Loucy (cell line): ENCODE results near the gene QSOX1.

Experiments
- EZH2phosphoT487 ChIP-seq: fragments of 200-600 bp; IDR thresholded peaks from 2 replicates; pipeline ENCODE4 v1.6.1; 2018; ENCODE audit warnings: antibody characterized with exemption, mild to moderate bottlenecking, moderate library complexity, borderline replicate concordance
- TF ChIP-seq, protein P1 (sequence below): fragments of 200-600 bp; sonication (generic); conservative IDR thresholded peaks from 2 replicates; pipeline ENCODE4 v1.5.1; 2014; ENCODE audit warnings: mild to moderate bottlenecking, antibody characterized with exemption, low read length

DNA sequence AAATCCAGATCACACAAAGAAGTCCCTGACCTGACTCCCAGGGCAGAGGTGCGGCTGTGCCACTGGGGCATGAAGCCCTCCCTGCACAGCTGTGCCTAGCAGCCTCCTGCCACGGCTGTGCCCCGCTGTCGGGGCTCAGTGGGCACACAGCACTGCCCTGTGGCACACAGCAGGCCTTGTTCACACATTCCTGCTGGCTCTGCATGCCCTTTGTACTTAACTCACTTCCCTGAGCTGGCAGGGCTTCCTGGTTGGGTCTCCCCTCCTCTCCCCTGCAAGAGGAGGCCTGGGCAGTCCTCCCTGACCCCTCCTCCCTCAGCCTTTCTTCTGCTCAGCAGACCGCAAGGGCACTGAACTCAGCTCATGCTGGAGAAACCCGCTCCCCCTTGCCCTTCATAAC is 90.2 kb downstream of the QSOX1 start:
- TF ChIP-seq, protein P1, sequence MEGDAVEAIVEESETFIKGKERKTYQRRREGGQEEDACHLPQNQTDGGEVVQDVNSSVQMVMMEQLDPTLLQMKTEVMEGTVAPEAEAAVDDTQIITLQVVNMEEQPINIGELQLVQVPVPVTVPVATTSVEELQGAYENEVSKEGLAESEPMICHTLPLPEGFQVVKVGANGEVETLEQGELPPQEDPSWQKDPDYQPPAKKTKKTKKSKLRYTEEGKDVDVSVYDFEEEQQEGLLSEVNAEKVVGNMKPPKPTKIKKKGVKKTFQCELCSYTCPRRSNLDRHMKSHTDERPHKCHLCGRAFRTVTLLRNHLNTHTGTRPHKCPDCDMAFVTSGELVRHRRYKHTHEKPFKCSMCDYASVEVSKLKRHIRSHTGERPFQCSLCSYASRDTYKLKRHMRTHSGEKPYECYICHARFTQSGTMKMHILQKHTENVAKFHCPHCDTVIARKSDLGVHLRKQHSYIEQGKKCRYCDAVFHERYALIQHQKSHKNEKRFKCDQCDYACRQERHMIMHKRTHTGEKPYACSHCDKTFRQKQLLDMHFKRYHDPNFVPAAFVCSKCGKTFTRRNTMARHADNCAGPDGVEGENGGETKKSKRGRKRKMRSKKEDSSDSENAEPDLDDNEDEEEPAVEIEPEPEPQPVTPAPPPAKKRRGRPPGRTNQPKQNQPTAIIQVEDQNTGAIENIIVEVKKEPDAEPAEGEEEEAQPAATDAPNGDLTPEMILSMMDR: no peak
- TF ChIP-seq EZH2phosphoT487: no peak
